Measurements from ENCODE around the gene SLC16A2.

DNA sequence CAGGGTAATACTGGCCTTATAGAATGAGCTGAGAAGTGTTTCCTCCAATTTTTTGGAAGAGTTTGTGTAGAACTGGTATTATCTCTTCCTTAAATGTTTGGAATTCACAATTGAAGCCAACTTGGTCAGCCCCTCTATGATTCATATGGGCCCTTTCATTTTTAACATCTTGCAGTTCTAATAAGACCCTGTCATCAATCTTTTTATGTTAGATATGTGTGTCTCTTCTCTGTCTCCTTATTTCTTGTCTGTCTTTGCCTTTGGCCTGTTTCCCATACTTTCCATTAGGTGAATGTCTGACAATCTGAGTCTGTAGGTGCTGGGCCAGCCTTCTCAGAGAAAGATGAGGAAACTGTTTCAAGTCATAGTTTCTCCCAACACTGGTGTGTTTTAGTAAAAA lies 88.7 kb downstream of the SLC16A2 start:
- TF ChIP-seq ZNF565 (CRISPR knock-in tag; conservative IDR thresholded peaks at IDR 0.05; ENCODE audit: low read depth) (no peak), ISL1 (CRISPR knock-in tag; IDR thresholded peaks at IDR 0.05) (no peak), ZFP30 (CRISPR knock-in tag; IDR thresholded peaks at IDR 0.05) (no peak), ZFP3 (CRISPR knock-in tag; IDR thresholded peaks at IDR 0.05) (no peak), CREB5 (CRISPR knock-in tag; IDR thresholded peaks at IDR 0.05; ENCODE audit: low read depth) (no peak), POU6F1 (CRISPR knock-in tag; IDR thresholded peaks at IDR 0.05; ENCODE audit: borderline replicate concordance, low read depth) (no peak)

Measured in SK-N-SH treated with all-trans-retinoic acid at 6 μM for 48 hours (cell line).